Measurements from ENCODE around the gene WHRN.

Gene WHRN

GRCh38 chr9:114513959-114514267, 8.6 kb upstream of the WHRN start:
- DNase-seq (ENCODE audit: low read depth) = no peak

- no peak for DNase-seq (ENCODE audit: low read depth)
Observed at GRCh38 chr9:114513055-114513958, 8.0 kb upstream of the WHRN start.

GRCh38 chr9:114511978-114512874, 7.0 kb upstream of the WHRN start:
- DNase-seq (ENCODE audit: low read depth) = no peak

GRCh38 chr9:114507726-114508125, 2.5 kb upstream of the WHRN start:
- peak; percentile 35 for DNase-seq (ENCODE audit: low read depth)

- DNase-seq (ENCODE audit: low read depth) = no peak
Observed at GRCh38 chr9:114506082-114506390, 763 bp upstream of the WHRN start.

- DNase-seq (ENCODE audit: low read depth) = peak; percentile 30
Observed at GRCh38 chr9:114504341-114505186, 709 bp downstream of the WHRN start.

GRCh38 chr9:114503522-114504340, 1.5 kb downstream of the WHRN start:
- DNase-seq (ENCODE audit: low read depth) = no peak

GRCh38 chr9:114503009-114503408, 2.3 kb downstream of the WHRN start:
- no peak for DNase-seq (ENCODE audit: low read depth)

GRCh38 chr9:114501796-114502682, 3.2 kb downstream of the WHRN start:
- DNase-seq (ENCODE audit: low read depth) = peak; percentile 77

GRCh38 chr9:114500697-114501292, 4.5 kb downstream of the WHRN start:
- no peak for DNase-seq (ENCODE audit: low read depth)

GRCh38 chr9:114499941-114500696, 5.2 kb downstream of the WHRN start:
- DNase-seq (ENCODE audit: low read depth) = no peak

- no peak for DNase-seq (ENCODE audit: low read depth)
Observed at GRCh38 chr9:114499528-114499927, 5.7 kb downstream of the WHRN start.

- DNase-seq (ENCODE audit: low read depth) = no peak
Observed at GRCh38 chr9:114497727-114498382, 7.4 kb downstream of the WHRN start.

GRCh38 chr9:114497236-114497635, 8.0 kb downstream of the WHRN start:
- DNase-seq (ENCODE audit: low read depth) = no peak

- no peak for DNase-seq (ENCODE audit: low read depth)
Observed at GRCh38 chr9:114496011-114496410, 9.3 kb downstream of the WHRN start.

- no peak for DNase-seq (ENCODE audit: low read depth)
Observed at GRCh38 chr9:114494776-114495569, 10.3 kb downstream of the WHRN start.

- DNase-seq (ENCODE audit: low read depth) = no peak
Observed at GRCh38 chr9:114493521-114494184, 11.6 kb downstream of the WHRN start.
